Measurements from ENCODE around the gene TTC7B.

Gene TTC7B

GRCh38 chr14:90549794-90550641, 266.2 kb downstream of the TTC7B start:
- H3K4me3 ChIP-seq (ENCODE audit: low read depth in 1 of 2, low read length in 2 of 2), result no peak overlapping the region
- H3K4me1 ChIP-seq (ENCODE audit: insufficient read depth, low read length), result peaks cover 89% of the 10 kb centered on the region
- H3K27ac ChIP-seq (ENCODE audit: low read depth, low read length), result peak overlapping the region; percentile 83

GRCh38 chr14:90548455-90548854, 267.8 kb downstream of the TTC7B start:
- Histone ChIP-seq H3K27ac (ENCODE audit: low read depth, low read length) (peak overlapping the region; percentile 45), H3K27me3 (ENCODE audit: control insufficient read depth in 1 of 2, insufficient read depth in 2 of 2, low read length in 2 of 2) (no peaks in the 10 kb centered on the region), H3K9ac (ENCODE audit: low read length) (no peak overlapping the region), H3K36me3 (ENCODE audit: insufficient read depth, low read length) (no peaks in the 10 kb centered on the region), H3K4me3 (ENCODE audit: low read depth in 1 of 2, low read length in 2 of 2) (no peak overlapping the region), H3K4me1 (ENCODE audit: insufficient read depth, low read length) (peaks cover 81% of the 10 kb centered on the region), H3K9me3 (ENCODE audit: low read length) (no peaks in the 10 kb centered on the region)

More at GRCh38 chr14:90549794-90550641, 266.2 kb downstream of the TTC7B start:
- no peaks in the 10 kb centered on the region for H3K27me3 ChIP-seq (ENCODE audit: control insufficient read depth in 1 of 2, insufficient read depth in 2 of 2, low read length in 2 of 2)
- no peak overlapping the region for H3K9ac ChIP-seq (ENCODE audit: low read length)
- no peaks in the 10 kb centered on the region for H3K36me3 ChIP-seq (ENCODE audit: insufficient read depth, low read length)
- no peaks in the 10 kb centered on the region for H3K9me3 ChIP-seq (ENCODE audit: low read length)

- H3K9me3 ChIP-seq (ENCODE audit: low read length), result no peaks in the 10 kb centered on the region
- H3K27ac ChIP-seq (ENCODE audit: low read depth, low read length), result peak overlapping the region; percentile 45
- H3K27me3 ChIP-seq (ENCODE audit: control insufficient read depth in 1 of 2, insufficient read depth in 2 of 2, low read length in 2 of 2), result no peaks in the 10 kb centered on the region
- no peaks in the 10 kb centered on the region for H3K36me3 ChIP-seq (ENCODE audit: insufficient read depth, low read length)
- H3K4me1 ChIP-seq (ENCODE audit: insufficient read depth, low read length), result peaks cover 79% of the 10 kb centered on the region
- no peak overlapping the region for H3K9ac ChIP-seq (ENCODE audit: low read length)
- no peak overlapping the region for H3K4me3 ChIP-seq (ENCODE audit: low read depth in 1 of 2, low read length in 2 of 2)
Measured at GRCh38 chr14:90547968-90548367, 268.3 kb downstream of the TTC7B start.

- H3K27ac ChIP-seq (ENCODE audit: low read depth, low read length), result peak overlapping the region; percentile 71
- no peaks in the 10 kb centered on the region for H3K9me3 ChIP-seq (ENCODE audit: low read length)
- no peaks in the 10 kb centered on the region for H3K36me3 ChIP-seq (ENCODE audit: insufficient read depth, low read length)
- peaks cover 77% of the 10 kb centered on the region for H3K4me1 ChIP-seq (ENCODE audit: insufficient read depth, low read length)
- no peak overlapping the region for H3K4me3 ChIP-seq (ENCODE audit: low read depth in 1 of 2, low read length in 2 of 2)
- no peaks in the 10 kb centered on the region for H3K27me3 ChIP-seq (ENCODE audit: control insufficient read depth in 1 of 2, insufficient read depth in 2 of 2, low read length in 2 of 2)
- H3K9ac ChIP-seq (ENCODE audit: low read length), result no peak overlapping the region
Measured at GRCh38 chr14:90547250-90547649, 269.0 kb downstream of the TTC7B start.

GRCh38 chr14:90546767-90547166, 269.5 kb downstream of the TTC7B start:
- no peaks in the 10 kb centered on the region for H3K36me3 ChIP-seq (ENCODE audit: insufficient read depth, low read length)
- no peaks in the 10 kb centered on the region for H3K27me3 ChIP-seq (ENCODE audit: control insufficient read depth in 1 of 2, insufficient read depth in 2 of 2, low read length in 2 of 2)
- no peaks in the 10 kb centered on the region for H3K9me3 ChIP-seq (ENCODE audit: low read length)
- no peak overlapping the region for H3K4me3 ChIP-seq (ENCODE audit: low read depth in 1 of 2, low read length in 2 of 2)
- H3K27ac ChIP-seq (ENCODE audit: low read depth, low read length), result peak overlapping the region; percentile 71
- peaks cover 72% of the 10 kb centered on the region for H3K4me1 ChIP-seq (ENCODE audit: insufficient read depth, low read length)
- H3K9ac ChIP-seq (ENCODE audit: low read length), result no peak overlapping the region

- H3K4me1 ChIP-seq (ENCODE audit: insufficient read depth, low read length), result peaks cover 66% of the 10 kb centered on the region
- H3K27me3 ChIP-seq (ENCODE audit: control insufficient read depth in 1 of 2, insufficient read depth in 2 of 2, low read length in 2 of 2), result no peaks in the 10 kb centered on the region
- peak overlapping the region; percentile 71 for H3K27ac ChIP-seq (ENCODE audit: low read depth, low read length)
- H3K9ac ChIP-seq (ENCODE audit: low read length), result no peak overlapping the region
- peaks cover under 1% of the 10 kb centered on the region for H3K36me3 ChIP-seq (ENCODE audit: insufficient read depth, low read length)
- no peaks in the 10 kb centered on the region for H3K9me3 ChIP-seq (ENCODE audit: low read length)
- H3K4me3 ChIP-seq (ENCODE audit: low read depth in 1 of 2, low read length in 2 of 2), result no peak overlapping the region
Measured at GRCh38 chr14:90545966-90546751, 270.1 kb downstream of the TTC7B start.

GRCh38 chr14:90545382-90545781, 270.8 kb downstream of the TTC7B start:
- peaks cover 6% of the 10 kb centered on the region for H3K36me3 ChIP-seq (ENCODE audit: insufficient read depth, low read length)
- peaks cover 58% of the 10 kb centered on the region for H3K4me1 ChIP-seq (ENCODE audit: insufficient read depth, low read length)
- peak overlapping the region; percentile 71 for H3K27ac ChIP-seq (ENCODE audit: low read depth, low read length)
- no peaks in the 10 kb centered on the region for H3K27me3 ChIP-seq (ENCODE audit: control insufficient read depth in 1 of 2, insufficient read depth in 2 of 2, low read length in 2 of 2)
- H3K9ac ChIP-seq (ENCODE audit: low read length), result no peak overlapping the region
- H3K9me3 ChIP-seq (ENCODE audit: low read length), result no peaks in the 10 kb centered on the region
- no peak overlapping the region for H3K4me3 ChIP-seq (ENCODE audit: low read depth in 1 of 2, low read length in 2 of 2)

- H3K27ac ChIP-seq (ENCODE audit: low read depth, low read length), result peak overlapping the region; percentile 71
- H3K27me3 ChIP-seq (ENCODE audit: control insufficient read depth in 1 of 2, insufficient read depth in 2 of 2, low read length in 2 of 2), result no peaks in the 10 kb centered on the region
Measured at GRCh38 chr14:90544971-90545370, 271.3 kb downstream of the TTC7B start.

GRCh38 chr14:90544566-90544965, 271.7 kb downstream of the TTC7B start:
- Histone ChIP-seq H3K27ac (ENCODE audit: low read depth, low read length) (peak overlapping the region; percentile 71), H3K36me3 (ENCODE audit: insufficient read depth, low read length) (peaks cover 11% of the 10 kb centered on the region), H3K4me1 (ENCODE audit: insufficient read depth, low read length) (peaks cover 50% of the 10 kb centered on the region), H3K9me3 (ENCODE audit: low read length) (no peaks in the 10 kb centered on the region), H3K9ac (ENCODE audit: low read length) (no peak overlapping the region), H3K27me3 (ENCODE audit: control insufficient read depth in 1 of 2, insufficient read depth in 2 of 2, low read length in 2 of 2) (no peaks in the 10 kb centered on the region), H3K4me3 (ENCODE audit: low read depth in 1 of 2, low read length in 2 of 2) (no peak overlapping the region)

More at GRCh38 chr14:90544971-90545370, 271.3 kb downstream of the TTC7B start:
- no peak overlapping the region for H3K4me3 ChIP-seq (ENCODE audit: low read depth in 1 of 2, low read length in 2 of 2)
- peaks cover 54% of the 10 kb centered on the region for H3K4me1 ChIP-seq (ENCODE audit: insufficient read depth, low read length)
- peaks cover 6% of the 10 kb centered on the region for H3K36me3 ChIP-seq (ENCODE audit: insufficient read depth, low read length)
- H3K9me3 ChIP-seq (ENCODE audit: low read length), result no peaks in the 10 kb centered on the region
- H3K9ac ChIP-seq (ENCODE audit: low read length), result no peak overlapping the region

GRCh38 chr14:90543876-90544275, 272.4 kb downstream of the TTC7B start:
- peak overlapping the region; percentile 71 for H3K27ac ChIP-seq (ENCODE audit: low read depth, low read length)
- H3K4me3 ChIP-seq (ENCODE audit: low read depth in 1 of 2, low read length in 2 of 2), result no peak overlapping the region
- no peaks in the 10 kb centered on the region for H3K27me3 ChIP-seq (ENCODE audit: control insufficient read depth in 1 of 2, insufficient read depth in 2 of 2, low read length in 2 of 2)
- H3K9ac ChIP-seq (ENCODE audit: low read length), result no peak overlapping the region
- H3K4me1 ChIP-seq (ENCODE audit: insufficient read depth, low read length), result peaks cover 44% of the 10 kb centered on the region
- peaks cover 14% of the 10 kb centered on the region for H3K36me3 ChIP-seq (ENCODE audit: insufficient read depth, low read length)
- H3K9me3 ChIP-seq (ENCODE audit: low read length), result no peaks in the 10 kb centered on the region

GRCh38 chr14:90541076-90541634, 275.1 kb downstream of the TTC7B start:
- Histone ChIP-seq H3K27me3 (ENCODE audit: control insufficient read depth in 1 of 2, insufficient read depth in 2 of 2, low read length in 2 of 2) (no peaks in the 10 kb centered on the region), H3K9ac (ENCODE audit: low read length) (no peak overlapping the region), H3K27ac (ENCODE audit: low read depth, low read length) (no peak overlapping the region), H3K9me3 (ENCODE audit: low read length) (no peaks in the 10 kb centered on the region), H3K4me1 (ENCODE audit: insufficient read depth, low read length) (peaks cover 26% of the 10 kb centered on the region), H3K4me3 (ENCODE audit: low read depth in 1 of 2, low read length in 2 of 2) (no peak overlapping the region), H3K36me3 (ENCODE audit: insufficient read depth, low read length) (peaks cover 14% of the 10 kb centered on the region)

Data from muscle layer of colon (tissue), 2 donors.